ENCODE data around the gene MDC1.

MDC1 gene

GRCh38 chr6:30696432-30696831 lies 20.6 kb downstream of the MDC1 start:
- DNase-seq: no peak

GRCh38 chr6:30691208-30691847 lies 25.8 kb downstream of the MDC1 start:
- DNase-seq: no peak

GRCh38 chr6:30690403-30691207 lies 26.5 kb downstream of the MDC1 start, which contains the start of gene NRM:
TSS of gene NRM (minus strand) at chr6:30690984. CDS start at chr6:30690974, 10 bp downstream.
- peak; percentile 58 for DNase-seq

- no peak for DNase-seq
Observed at GRCh38 chr6:30689985-30690384, 27.1 kb downstream of the MDC1 start.

- DNase-seq: no peak
Observed at GRCh38 chr6:30689022-30689865, 27.8 kb downstream of the MDC1 start.

- no peak for DNase-seq
Observed at GRCh38 chr6:30688569-30688968, 28.5 kb downstream of the MDC1 start.

- no peak for DNase-seq
Observed at GRCh38 chr6:30687659-30688431, 29.2 kb downstream of the MDC1 start.

- peak; percentile 16 for DNase-seq
Observed at GRCh38 chr6:30686908-30687658, 30.0 kb downstream of the MDC1 start.

GRCh38 chr6:30686009-30686907 lies 30.8 kb downstream of the MDC1 start, which contains the start of gene PPP1R18:
TSS of gene PPP1R18 (minus strand) at chr6:30686645. CDS start at chr6:30686018, 627 bp downstream.
- DNase-seq: no peak

GRCh38 chr6:30685157-30686008 lies 31.7 kb downstream of the MDC1 start:
- DNase-seq: no peak

GRCh38 chr6:30684386-30685156 lies 32.5 kb downstream of the MDC1 start:
- no peak for DNase-seq

GRCh38 chr6:30683980-30684338 lies 33.1 kb downstream of the MDC1 start:
- no peak for DNase-seq

- DNase-seq: no peak
Observed at GRCh38 chr6:30683183-30683979, 33.7 kb downstream of the MDC1 start.

GRCh38 chr6:30682143-30683117 lies 34.7 kb downstream of the MDC1 start:
- no peak for DNase-seq

GRCh38 chr6:30681766-30682142 lies 35.3 kb downstream of the MDC1 start:
- no peak for DNase-seq

- DNase-seq: no peak
Observed at GRCh38 chr6:30679765-30680535, 37.1 kb downstream of the MDC1 start.

All from NCI-H1092 (cell line).